Tibial artery (tissue), 4 donors: ENCODE data around the gene ADAMTSL1.

Experiments used
- DNase-seq, 2 donors: peaks; one replicate each; pipeline ENCODE4 v3.0.0-alpha.2; 2019
- H3K27ac ChIP-seq, 2 donors: fragments of 200-600 bp; sonication (generic) in 1 of 2; 1 replicate in 1 of 2; 2 replicates in 1 of 2; pipeline ENCODE4 v1.5.1; 2018 to 2019; ENCODE audit warnings: mild to moderate bottlenecking in 1 of 2
- H3K27me3 ChIP-seq, 2 donors: fragments of 200-600 bp; sonication (generic) in 1 of 2; one replicate each; pipeline versions ENCODE4 v1.5.1 to v1.6.0; 2016 to 2019
- H3K36me3 ChIP-seq, 3 donors: fragments of 200-600 bp; sonication (generic) in 2 of 3; one replicate each; pipeline ENCODE4 v1.5.1; 2016 to 2019; ENCODE audit warnings: mild to moderate bottlenecking in 2 of 3
- H3K4me1 ChIP-seq, 4 donors: fragments of 200-600 bp; sonication (generic) in 2 of 4; 1 replicate in 3 of 4; 2 replicates in 1 of 4; pipeline ENCODE4 v1.5.1; 2016 to 2019
- H3K4me3 ChIP-seq, 2 donors: fragments of 200-600 bp; sonication (generic) in 1 of 2; 1 replicate in 1 of 2; 2 replicates in 1 of 2; pipeline ENCODE4 v1.5.1; 2018 to 2019; ENCODE audit warnings: mild to moderate bottlenecking in 2 of 2
- H3K9me3 ChIP-seq, 3 donors: fragments of 200-600 bp; sonication (generic) in 1 of 3; one replicate each; pipeline ENCODE4 v1.5.1; 2016 to 2019
- intact Hi-C: fragments of 100-400 bp; cut with DNase I; formaldehyde crosslinking; loops from one replicate; pipeline ENCODE4 v1.15.0; 2023; ENCODE audit warnings: low total_unique reads
- TF ChIP-seq, protein P1 (sequence below), 2 experiments: fragments of 200-600 bp in 1 of 2; fragments of 450-650 bp in 1 of 2; IDR thresholded peaks; one replicate each; pipeline ENCODE4 v1.5.1; 2017 to 2019; ENCODE audit warnings: antibody characterized with exemption in 2 of 2, mild to moderate bottlenecking in 1 of 2, moderate library complexity in 1 of 2

Gene ADAMTSL1

DNA sequence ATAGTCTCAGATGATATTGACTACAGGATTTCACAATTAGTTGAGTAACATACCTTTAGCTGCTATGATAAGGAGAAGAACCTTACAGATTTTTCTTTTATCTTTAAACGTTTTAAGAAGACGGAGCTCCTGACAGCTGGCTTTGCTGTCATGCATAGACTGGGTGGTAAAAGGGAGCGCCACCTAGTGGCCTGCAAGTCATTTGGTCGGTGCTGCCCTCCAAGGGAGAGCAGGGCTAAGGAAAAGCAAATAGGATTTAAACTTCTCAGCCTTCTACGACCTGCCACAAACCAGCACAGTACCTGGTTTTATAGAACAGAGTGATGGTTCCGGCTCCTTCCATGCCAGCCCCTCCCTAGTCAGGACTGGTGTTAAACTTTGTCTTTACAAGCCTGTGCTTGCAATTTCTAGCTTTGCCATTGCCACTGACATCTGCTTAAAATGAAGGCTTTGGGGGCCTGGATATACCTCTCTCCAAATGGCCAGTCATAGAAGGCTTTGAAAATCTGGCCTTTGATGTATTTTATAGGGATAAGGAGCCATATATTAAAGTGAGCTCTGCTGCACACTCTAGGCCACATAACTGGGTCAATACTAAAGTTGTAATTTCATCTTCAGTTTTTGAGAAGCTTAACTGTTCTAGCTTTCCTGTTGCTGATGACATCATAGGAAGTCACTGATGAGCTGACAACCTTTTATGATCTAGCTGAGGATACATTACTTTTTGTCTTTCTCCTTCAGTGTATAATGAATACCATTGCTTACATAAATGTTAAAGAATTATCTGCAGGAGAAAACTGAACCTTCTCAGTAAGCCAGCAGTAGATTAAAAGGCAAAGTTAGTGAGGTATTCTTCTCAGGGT, 31.1 kb upstream of the ADAMTSL1 start:
- Histone ChIP-seq H3K27me3 (no peaks in the 10 kb centered on the region), H3K4me3 (no peak overlapping the region), H3K9me3 (no peaks in the 10 kb centered on the region), H3K4me1 (peaks cover 0 to 18% (median 7%) of the 10 kb centered on the region in 4 donors), H3K27ac (no peak overlapping the region), H3K36me3 (no peaks in the 10 kb centered on the region)
- TF ChIP-seq, protein P1, sequence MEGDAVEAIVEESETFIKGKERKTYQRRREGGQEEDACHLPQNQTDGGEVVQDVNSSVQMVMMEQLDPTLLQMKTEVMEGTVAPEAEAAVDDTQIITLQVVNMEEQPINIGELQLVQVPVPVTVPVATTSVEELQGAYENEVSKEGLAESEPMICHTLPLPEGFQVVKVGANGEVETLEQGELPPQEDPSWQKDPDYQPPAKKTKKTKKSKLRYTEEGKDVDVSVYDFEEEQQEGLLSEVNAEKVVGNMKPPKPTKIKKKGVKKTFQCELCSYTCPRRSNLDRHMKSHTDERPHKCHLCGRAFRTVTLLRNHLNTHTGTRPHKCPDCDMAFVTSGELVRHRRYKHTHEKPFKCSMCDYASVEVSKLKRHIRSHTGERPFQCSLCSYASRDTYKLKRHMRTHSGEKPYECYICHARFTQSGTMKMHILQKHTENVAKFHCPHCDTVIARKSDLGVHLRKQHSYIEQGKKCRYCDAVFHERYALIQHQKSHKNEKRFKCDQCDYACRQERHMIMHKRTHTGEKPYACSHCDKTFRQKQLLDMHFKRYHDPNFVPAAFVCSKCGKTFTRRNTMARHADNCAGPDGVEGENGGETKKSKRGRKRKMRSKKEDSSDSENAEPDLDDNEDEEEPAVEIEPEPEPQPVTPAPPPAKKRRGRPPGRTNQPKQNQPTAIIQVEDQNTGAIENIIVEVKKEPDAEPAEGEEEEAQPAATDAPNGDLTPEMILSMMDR (IDR thresholded peaks at IDR 0.05): peak; percentile 70 to 81
- DNase-seq: peak; percentile 62 to 78
- intact Hi-C loops: loop anchor here (5.0 kb wide), 1 partner anchor 186 kb away; no protein-coding TSS in a partner anchor

DNA sequence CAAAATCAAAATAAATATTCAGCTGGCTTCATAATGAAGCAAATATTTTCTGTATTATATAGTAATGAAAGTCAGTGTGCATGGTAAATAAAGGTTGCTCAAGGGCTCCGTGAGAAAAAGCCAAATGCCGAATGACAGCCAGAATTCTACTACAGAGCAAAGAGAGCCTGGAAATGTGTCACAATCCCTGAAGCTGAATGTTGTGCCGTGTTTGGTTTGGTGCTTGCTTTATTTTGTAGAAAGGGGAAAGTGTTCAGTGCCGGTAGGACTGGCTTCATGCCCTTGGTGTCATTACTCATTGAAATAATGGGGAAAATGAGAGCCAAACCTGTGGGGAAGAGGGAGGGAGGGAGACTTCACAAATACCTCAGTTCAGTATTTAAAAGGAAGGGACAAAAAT, 26.8 kb upstream of the ADAMTSL1 start:
- peaks cover 0 to 13% (median 6%) of the 10 kb centered on the region in 4 donors for H3K4me1 ChIP-seq
- H3K4me3 ChIP-seq: no peak overlapping the region
- no peaks in the 10 kb centered on the region for H3K27me3 ChIP-seq
- peak in 1 of 2 donors; percentile 55 for DNase-seq
- peak overlapping the region; percentile 30 to 46 for H3K27ac ChIP-seq
- TF ChIP-seq, protein P1 (IDR thresholded peaks at IDR 0.05): no peak
- intact Hi-C loops: no loop called here
- no peaks in the 10 kb centered on the region for H3K9me3 ChIP-seq
- no peaks in the 10 kb centered on the region for H3K36me3 ChIP-seq

DNA sequence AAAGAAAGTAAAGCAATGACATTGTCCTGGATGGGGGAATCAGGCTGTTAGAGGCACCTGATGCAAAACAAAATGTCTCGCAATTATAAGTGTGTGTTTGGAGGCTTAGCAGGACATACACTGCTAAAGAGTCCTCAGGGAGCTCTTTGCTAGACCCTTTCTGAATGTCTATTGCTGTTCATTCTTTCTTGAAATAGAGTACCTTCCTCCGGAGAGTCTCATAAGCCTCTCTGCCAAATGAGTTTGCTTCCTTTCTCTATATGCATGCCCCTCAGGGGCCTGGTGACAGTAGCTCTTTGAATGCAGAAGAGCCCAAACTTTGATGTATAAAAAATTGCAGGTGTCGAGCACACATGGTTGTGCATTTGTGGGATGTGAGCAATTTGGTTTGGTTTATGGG, 26.4 kb upstream of the ADAMTSL1 start:
- intact Hi-C loops: no loop called here
- H3K27ac ChIP-seq: peak overlapping the region; percentile 30 to 46
- no peaks in the 10 kb centered on the region for H3K36me3 ChIP-seq
- TF ChIP-seq, protein P1 (IDR thresholded peaks at IDR 0.05): no peak
- no peak for DNase-seq
- no peaks in the 10 kb centered on the region for H3K9me3 ChIP-seq
- H3K4me1 ChIP-seq: peaks cover 0 to 13% (median 6%) of the 10 kb centered on the region in 4 donors
- no peaks in the 10 kb centered on the region for H3K27me3 ChIP-seq
- H3K4me3 ChIP-seq: no peak overlapping the region

DNA sequence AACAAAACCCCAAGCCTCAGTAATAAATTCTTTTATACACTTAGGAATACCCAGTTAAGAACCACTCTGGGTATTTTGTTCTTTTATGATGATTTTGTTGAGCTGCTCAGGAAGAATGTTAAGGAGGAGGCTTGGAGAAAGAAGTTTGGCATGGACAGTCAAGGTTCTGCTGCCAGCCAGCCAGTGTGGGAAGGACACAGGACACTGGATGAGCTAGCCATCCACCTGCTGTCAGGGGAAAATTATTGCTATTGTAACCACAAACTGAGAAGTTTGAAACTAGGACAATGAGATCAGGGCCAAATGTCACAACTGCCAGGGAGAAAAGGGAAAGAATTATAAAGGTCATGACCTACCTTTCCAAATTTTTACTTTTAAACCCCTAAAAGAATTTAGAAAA, 25.9 kb upstream of the ADAMTSL1 start:
- TF ChIP-seq, protein P1 (IDR thresholded peaks at IDR 0.05): no peak
- no peaks in the 10 kb centered on the region for H3K9me3 ChIP-seq
- H3K36me3 ChIP-seq: no peaks in the 10 kb centered on the region
- intact Hi-C loops: no loop called here
- peaks cover 0 to 13% (median 6%) of the 10 kb centered on the region in 4 donors for H3K4me1 ChIP-seq
- DNase-seq: no peak
- no peak overlapping the region for H3K4me3 ChIP-seq
- H3K27ac ChIP-seq: no peak overlapping the region
- H3K27me3 ChIP-seq: no peaks in the 10 kb centered on the region

DNA sequence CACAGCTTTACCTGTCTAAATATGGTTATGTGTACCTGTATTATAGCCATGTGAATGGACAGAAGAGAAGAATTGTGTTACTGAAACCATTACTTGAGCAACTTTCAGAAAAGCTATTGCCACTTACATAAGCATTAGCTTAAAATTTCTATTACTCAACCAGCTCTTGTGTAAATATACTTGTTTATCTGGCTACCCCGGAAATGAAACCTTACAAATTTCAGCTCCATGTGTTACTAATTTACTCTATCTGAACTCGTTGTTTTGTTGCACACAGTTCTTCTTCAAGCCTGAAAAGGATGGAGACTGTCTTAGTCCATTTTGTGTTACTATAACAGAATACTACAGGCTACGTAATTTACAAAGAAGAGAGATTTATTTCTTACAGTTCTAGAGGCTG, 22.5 kb upstream of the ADAMTSL1 start:
- TF ChIP-seq, protein P1 (IDR thresholded peaks at IDR 0.05): no peak
- intact Hi-C loops: no loop called here
- H3K36me3 ChIP-seq: no peaks in the 10 kb centered on the region
- DNase-seq: no peak
- no peaks in the 10 kb centered on the region for H3K27me3 ChIP-seq
- H3K4me1 ChIP-seq: peaks cover 0 to 13% (median 6%) of the 10 kb centered on the region in 4 donors
- H3K4me3 ChIP-seq: no peak overlapping the region
- H3K9me3 ChIP-seq: no peaks in the 10 kb centered on the region
- no peak overlapping the region for H3K27ac ChIP-seq
